Raji (cell line): ENCODE data around the gene IL19.

Experiments
- POLR2A ChIP-seq: IDR thresholded peaks from 2 replicates; pipeline ENCODE4 v1.6.1; 2011; ENCODE audit warnings: low read depth, low read length, control low read depth; ENCODE audit not compliant: insufficient read depth

Gene IL19

GRCh38 chr1:206831650-206832049 lies 61.1 kb downstream of the IL19 start:
- no peak for TF ChIP-seq POLR2A

DNA sequence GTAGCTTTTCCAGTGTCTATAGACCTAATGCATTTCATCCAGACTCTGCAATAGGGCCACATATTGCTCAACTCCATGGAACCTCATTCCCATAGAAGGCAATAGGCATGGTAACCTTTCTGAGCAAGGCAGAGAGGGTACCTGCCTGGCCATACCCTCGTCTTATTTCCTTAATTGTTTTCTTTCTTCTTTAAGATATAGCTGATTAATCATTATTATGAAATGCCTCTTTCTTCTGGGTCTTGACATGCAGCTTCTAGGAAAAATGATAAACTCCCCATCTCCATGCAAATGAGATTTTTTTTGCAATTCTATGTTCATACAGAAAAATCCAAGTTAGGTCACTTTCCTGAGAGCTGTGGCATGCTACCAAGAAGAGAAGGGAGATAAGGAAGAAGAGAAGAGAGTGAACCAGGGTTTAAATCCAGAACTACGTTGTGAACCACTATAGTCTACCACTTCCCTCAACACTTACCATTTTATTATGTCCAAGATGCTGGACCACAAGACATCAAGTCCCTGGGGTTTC lies 61.8 kb downstream of the IL19 start:
- TF ChIP-seq POLR2A, result no peak

- TF ChIP-seq POLR2A, result no peak
Observed at GRCh38 chr1:206833106-206833680, 62.6 kb downstream of the IL19 start.

GRCh38 chr1:206833801-206834200 lies 63.2 kb downstream of the IL19 start:
- TF ChIP-seq POLR2A, result no peak

DNA sequence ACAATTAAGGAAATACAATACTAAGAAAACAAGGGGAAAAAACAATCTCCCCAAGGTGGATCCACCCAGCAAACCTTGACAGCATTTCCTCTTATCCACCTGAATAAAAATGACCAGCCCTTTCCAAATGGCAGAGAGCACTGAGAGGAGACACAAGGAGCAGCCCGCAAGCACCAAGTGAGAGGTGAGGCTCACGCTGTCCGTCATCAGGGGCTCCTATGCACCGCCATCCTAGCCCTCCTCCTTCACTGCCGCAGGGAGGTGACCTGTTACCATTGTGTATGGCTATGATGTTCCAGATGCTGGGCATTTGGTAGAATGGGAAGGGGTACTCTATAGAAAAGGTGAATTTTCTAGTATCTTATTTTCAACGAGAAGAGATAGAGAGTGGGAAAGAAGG lies 63.6 kb downstream of the IL19 start:
- no peak for TF ChIP-seq POLR2A

DNA sequence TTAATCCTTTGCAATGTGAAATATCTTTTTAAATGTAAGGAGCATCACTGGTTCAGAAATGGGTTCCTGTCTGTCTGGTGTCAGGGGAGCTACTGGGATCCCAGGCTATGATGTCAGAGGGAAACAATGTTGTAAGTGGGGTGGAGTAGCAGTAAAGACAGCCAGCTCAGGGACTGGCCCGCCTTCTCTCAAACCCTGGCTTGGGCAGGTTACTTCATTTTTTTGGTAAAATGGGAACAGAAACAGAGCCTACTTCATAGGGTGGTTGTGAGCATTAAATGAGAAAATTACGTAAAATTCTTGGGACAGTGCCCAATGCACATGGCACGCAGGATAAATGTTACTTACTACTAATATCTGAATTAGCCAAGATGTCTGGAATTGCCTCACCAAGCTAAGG lies 64.1 kb downstream of the IL19 start:
- TF ChIP-seq POLR2A, result no peak

- TF ChIP-seq POLR2A, result no peak
Observed at GRCh38 chr1:206835186-206835585, 64.6 kb downstream of the IL19 start.

- no peak for TF ChIP-seq POLR2A
Observed at GRCh38 chr1:206836111-206836510, 65.5 kb downstream of the IL19 start.

DNA sequence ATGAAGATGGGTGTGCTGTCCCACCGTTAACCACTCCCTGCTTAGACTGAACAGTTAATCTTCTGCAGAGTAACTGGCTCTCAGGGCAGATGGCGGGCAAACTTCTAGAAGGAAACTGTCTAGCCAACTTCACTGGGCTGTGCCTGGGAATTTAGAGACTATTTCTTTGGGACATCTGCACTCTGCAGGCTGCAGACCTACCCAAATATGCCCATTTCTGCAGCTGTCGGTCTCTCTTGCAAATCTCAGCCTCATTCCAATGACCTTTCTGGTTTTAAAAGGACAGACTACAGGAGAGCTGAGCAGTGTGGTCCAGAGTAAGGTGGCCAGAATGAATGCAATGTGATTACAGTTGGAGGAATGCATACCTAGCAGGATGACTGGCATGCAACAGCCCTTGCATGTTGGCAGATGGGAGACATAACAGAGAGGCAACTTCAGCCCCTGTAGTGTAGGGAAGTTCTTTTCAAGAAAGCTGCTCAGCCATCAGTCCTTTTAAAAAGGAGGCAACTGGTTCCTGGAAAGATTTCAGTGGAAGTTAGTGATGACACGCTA lies 68.5 kb downstream of the IL19 start:
- no peak for TF ChIP-seq POLR2A

GRCh38 chr1:206839857-206840256 lies 69.3 kb downstream of the IL19 start:
- no peak for TF ChIP-seq POLR2A

GRCh38 chr1:206841609-206842323 lies 71.2 kb downstream of the IL19 start:
- no peak for TF ChIP-seq POLR2A

- no peak for TF ChIP-seq POLR2A
Observed at GRCh38 chr1:206842854-206843253, 72.3 kb downstream of the IL19 start.

GRCh38 chr1:206843626-206844025 lies 73.1 kb downstream of the IL19 start:
- no peak for TF ChIP-seq POLR2A

DNA sequence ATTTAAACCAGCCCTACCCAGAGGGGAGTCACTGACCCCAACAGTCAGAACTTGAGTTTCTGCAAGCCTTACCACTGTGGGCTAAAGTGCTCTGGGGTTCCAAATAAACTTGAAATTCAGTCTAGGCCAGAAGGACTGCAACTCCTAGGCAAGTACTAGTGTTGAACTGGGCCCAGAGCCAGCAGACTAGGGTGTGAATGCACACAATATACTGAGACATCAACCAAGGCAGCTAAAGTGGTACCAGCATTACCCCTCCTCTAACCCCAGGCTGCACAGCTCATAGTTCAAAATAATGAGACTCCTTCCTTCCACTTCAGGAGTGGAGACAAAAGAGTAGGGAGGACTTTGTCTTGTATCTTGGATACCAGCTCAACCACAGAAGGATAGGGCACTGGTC lies 75.9 kb downstream of the IL19 start:
- TF ChIP-seq POLR2A, result no peak

DNA sequence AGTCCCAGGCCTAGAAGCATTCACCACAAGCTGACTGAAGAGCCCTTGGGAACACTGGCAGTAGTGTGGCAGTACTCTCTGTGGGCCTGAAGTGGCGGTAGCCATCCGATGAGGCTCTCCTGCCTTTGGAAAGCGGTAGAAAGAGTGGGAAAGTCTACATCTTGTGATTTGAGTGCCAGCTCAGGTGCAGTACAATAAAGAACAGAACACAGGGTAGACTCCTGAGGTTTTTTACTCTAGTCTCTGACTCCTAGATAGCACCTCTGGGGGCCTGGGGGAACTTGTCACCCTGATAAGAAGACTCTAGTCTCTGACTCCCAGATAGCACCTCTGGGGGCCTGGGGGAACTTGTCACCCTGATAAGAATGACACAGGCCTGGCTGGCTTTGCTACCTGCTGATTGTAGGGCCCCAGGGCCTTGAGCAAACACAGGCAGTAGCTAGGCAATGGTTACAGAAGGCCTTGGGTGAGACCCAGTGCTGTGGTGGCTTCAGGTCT lies 76.8 kb downstream of the IL19 start:
- no peak for TF ChIP-seq POLR2A

DNA sequence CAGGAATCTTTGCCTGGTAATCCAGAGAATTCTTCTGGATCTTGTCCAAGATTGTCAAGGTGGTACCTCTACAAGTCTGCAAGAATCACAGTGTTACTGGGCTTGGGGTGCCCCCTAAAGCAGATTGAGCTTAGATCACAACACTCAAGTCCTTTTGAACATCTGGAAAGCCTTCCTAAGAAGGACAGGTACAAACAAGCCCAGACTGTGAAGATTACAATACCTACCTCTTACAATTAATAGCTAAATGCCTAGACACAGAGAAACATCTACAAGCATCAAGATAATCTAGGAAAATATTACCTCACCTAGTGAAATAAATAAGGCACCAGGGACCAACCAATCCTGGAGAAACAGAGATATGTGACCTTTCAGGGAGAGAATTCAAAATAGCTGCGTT lies 77.4 kb downstream of the IL19 start:
- no peak for TF ChIP-seq POLR2A
